Hepatocyte (in vitro differentiated cells): ENCODE measurements around the gene ZNF565. TPM values are rescaled to one million over a fixed set of nuclear protein-coding genes. Genes with fewer than 3 reads are reported as not detected.
"Not testable (repeated sequence)": the region's sequence is repeated elsewhere in the genome, so short reads cannot be mapped to it uniquely, and the experiment has no call there.

Source experiments
- DNase-seq: peaks from one replicate; pipeline ENCODE4 v3.0.0-alpha.2; 2016; ENCODE audit warnings: low spot score
- H2AFZ ChIP-seq: fragments of 200-600 bp; sonication (generic); 2 replicates; pipeline ENCODE4 v1.6.0; 2016; ENCODE audit warnings: antibody characterized with exemption, mild to moderate bottlenecking
- H3K27ac ChIP-seq: fragments of 200-600 bp; sonication (generic); 2 replicates; pipeline ENCODE4 v1.5.1; 2016; ENCODE audit warnings: mild to moderate bottlenecking
- H3K27me3 ChIP-seq: fragments of 200-600 bp; sonication (generic); 2 replicates; pipeline ENCODE4 v1.6.1; 2016
- H3K36me3 ChIP-seq: fragments of 200-600 bp; sonication (generic); replicated peaks from 2 replicates; pipeline ENCODE4 v1.5.1; 2016; ENCODE audit warnings: low read depth; ENCODE audit not compliant: insufficient read depth
- H3K4me1 ChIP-seq: fragments of 200-600 bp; sonication (generic); 2 replicates; pipeline ENCODE4 v1.5.1; 2016; ENCODE audit warnings: mild to moderate bottlenecking, moderate library complexity; ENCODE audit not compliant: insufficient read depth
- H3K4me2 ChIP-seq: fragments of 200-600 bp; sonication (generic); 2 replicates; pipeline ENCODE4 v1.6.0; 2016
- H3K4me3 ChIP-seq: fragments of 200-600 bp; sonication (generic); 2 replicates; pipeline ENCODE4 v1.5.1; 2016; ENCODE audit warnings: mild to moderate bottlenecking
- H3K79me2 ChIP-seq: fragments of 200-600 bp; sonication (generic); 2 replicates; pipeline ENCODE4 v1.6.0; 2017; ENCODE audit warnings: mild to moderate bottlenecking
- H3K9me2 ChIP-seq: fragments of 200-600 bp; sonication (generic); replicated peaks from 2 replicates; pipeline ENCODE4 v1.6.0; 2017; ENCODE audit warnings: mild to moderate bottlenecking; ENCODE audit not compliant: insufficient read depth
- H3K9me3 ChIP-seq: fragments of 200-600 bp; sonication (generic); 2 replicates; pipeline ENCODE4 v1.5.1; 2016; ENCODE audit warnings: low read depth, mild to moderate bottlenecking
- H4K20me1 ChIP-seq: fragments of 200-600 bp; sonication (generic); 2 replicates; pipeline ENCODE4 v1.6.0; 2016; ENCODE audit warnings: mild to moderate bottlenecking; ENCODE audit not compliant: insufficient read depth, poor library complexity, severe bottlenecking
- EZH2 ChIP-seq: fragments of 200-600 bp; sonication (generic); IDR thresholded peaks from 2 replicates; pipeline ENCODE4 v1.6.1; 2016; ENCODE audit warnings: antibody characterized with exemption, mild to moderate bottlenecking, borderline replicate concordance
- EZH2phosphoT487 ChIP-seq: fragments of 200-600 bp; sonication (generic); IDR thresholded peaks from one replicate; pipeline ENCODE4 v1.6.1; 2018; ENCODE audit warnings: antibody characterized with exemption, mild to moderate bottlenecking, low read depth, moderate library complexity; ENCODE audit not compliant: unreplicated experiment, severe bottlenecking
- WGBS: methylation state at CpG from one replicate; pipeline ENCODE4 v1.1.6; 2016; ENCODE audit warnings: low lambda C conversion rate; ENCODE audit errors: missing lambda C conversion rate; 5-methylcytosine and 5-hydroxymethylcytosine counted together
- polyA plus RNA-seq: library from polyadenylated mRNA; unstranded; fragments of >200 nt; fragmentation: Nextera tagmentation; extraction: Ambion mirVana; gene quantifications from 2 replicates; pipeline ENCODE4 v1.2.1, GENCODE V29; 2016
- total RNA-seq: library from RNA; depleted of rRNA; stranded (reverse); fragments of >200 nt; gene quantifications from 2 replicates; pipeline ENCODE4 v1.2.3, GENCODE V29; 2014
- TF ChIP-seq, protein P1 (sequence below): fragments of 200-600 bp; sonication (generic); IDR thresholded peaks from 2 replicates; pipeline ENCODE4 v1.5.1; 2016; ENCODE audit warnings: antibody characterized with exemption, mild to moderate bottlenecking; ENCODE audit not compliant: poor library complexity

ZNF565 gene
- total and polyA plus RNA-seq, 2 experiments from 2014 or later: 3.0 to 8.1 TPM

DNA sequence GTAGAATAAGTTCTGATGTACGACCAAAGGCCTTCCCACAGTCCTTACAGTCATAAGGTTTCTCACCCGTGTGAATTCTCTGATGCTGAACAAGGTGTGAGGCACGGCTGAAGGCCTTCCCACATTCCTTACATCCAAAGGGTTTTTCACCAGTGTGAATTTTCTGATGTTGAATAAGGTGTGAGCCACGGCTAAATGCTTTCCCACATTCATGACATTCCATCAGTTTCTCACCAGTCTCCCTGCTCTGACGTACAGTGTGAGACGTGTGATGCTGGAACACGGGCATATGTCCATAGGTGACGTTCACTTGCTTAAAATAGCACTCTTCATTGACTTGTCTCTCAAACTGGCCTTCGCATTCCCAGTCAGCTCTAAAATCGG lies 31.2 kb downstream of the ZNF565 start:
- TF ChIP-seq, protein P1, sequence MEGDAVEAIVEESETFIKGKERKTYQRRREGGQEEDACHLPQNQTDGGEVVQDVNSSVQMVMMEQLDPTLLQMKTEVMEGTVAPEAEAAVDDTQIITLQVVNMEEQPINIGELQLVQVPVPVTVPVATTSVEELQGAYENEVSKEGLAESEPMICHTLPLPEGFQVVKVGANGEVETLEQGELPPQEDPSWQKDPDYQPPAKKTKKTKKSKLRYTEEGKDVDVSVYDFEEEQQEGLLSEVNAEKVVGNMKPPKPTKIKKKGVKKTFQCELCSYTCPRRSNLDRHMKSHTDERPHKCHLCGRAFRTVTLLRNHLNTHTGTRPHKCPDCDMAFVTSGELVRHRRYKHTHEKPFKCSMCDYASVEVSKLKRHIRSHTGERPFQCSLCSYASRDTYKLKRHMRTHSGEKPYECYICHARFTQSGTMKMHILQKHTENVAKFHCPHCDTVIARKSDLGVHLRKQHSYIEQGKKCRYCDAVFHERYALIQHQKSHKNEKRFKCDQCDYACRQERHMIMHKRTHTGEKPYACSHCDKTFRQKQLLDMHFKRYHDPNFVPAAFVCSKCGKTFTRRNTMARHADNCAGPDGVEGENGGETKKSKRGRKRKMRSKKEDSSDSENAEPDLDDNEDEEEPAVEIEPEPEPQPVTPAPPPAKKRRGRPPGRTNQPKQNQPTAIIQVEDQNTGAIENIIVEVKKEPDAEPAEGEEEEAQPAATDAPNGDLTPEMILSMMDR: no peak
- TF ChIP-seq EZH2phosphoT487 (no peak), EZH2 (no peak)
- no peaks in the 10 kb centered on the region for H3K27me3 ChIP-seq
- H3K9me2 ChIP-seq: no peaks in the 10 kb centered on the region
- H3K27ac ChIP-seq: no peak overlapping the region
- H3K79me2 ChIP-seq: no peaks in the 10 kb centered on the region
- H4K20me1 ChIP-seq: no peaks in the 10 kb centered on the region
- no peak overlapping the region for H3K4me3 ChIP-seq
- WGBS: 88% methylated on average over 10 of the region's 10 CpGs
- no peak overlapping the region for H2AFZ ChIP-seq
- H3K9me3 ChIP-seq: no peaks in the 10 kb centered on the region
- H3K4me1 ChIP-seq: no peaks in the 10 kb centered on the region
- DNase-seq: no peak
- no peak overlapping the region for H3K4me2 ChIP-seq
- H3K36me3 ChIP-seq: no peaks in the 10 kb centered on the region

DNA sequence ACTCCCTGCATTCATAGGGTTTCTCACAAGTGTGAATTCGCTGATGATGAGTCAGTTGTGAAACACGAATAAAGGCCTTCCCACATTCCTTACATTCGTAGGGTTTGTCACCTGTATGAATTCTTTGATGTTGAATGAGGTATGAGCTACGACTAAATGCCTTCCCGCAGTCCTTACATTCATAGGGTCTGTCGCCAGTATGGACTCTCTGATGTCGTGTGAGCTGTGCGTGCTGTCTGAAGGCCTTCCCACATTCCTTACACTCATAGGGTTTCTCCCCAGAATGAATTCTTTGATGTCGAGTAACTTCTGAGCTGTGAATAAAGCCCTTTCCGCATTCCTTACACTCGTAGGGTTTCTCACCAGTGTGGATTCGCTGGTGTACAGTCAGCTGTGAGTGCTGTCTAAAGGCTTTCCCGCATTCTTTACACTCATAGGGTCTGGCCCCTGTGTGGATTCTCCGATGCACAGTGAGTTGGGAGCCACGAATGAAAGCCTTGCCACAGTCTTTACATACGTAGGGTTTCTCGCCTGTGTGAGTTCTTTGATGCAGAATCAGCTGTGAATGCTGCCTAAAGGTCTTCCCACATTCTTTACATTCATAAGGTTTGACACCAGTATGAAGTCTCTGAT lies 31.7 kb downstream of the ZNF565 start:
- no peak overlapping the region for H3K4me2 ChIP-seq
- TF ChIP-seq EZH2: no peak
- no peak for TF ChIP-seq EZH2phosphoT487
- TF ChIP-seq, protein P1: no peak
- H3K36me3 ChIP-seq: no peaks in the 10 kb centered on the region

DNA sequence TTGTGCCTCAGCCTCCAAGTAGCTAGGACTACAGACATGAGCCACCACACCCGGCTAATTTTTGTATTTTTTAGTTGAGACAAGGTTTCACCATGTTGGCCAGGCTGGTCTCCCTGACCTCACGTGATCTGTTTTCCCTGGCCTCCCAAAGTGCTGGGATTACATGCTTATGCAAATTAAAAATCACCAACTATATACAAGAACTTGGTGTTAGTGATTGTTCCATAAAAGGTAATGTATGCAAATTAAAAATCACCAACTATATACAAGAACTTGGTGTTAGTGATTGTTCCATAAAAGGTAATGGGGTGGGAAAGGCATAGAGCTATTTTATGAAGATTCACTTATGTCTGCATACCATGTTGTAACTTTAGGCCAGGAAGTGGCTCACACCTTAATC lies 35.4 kb downstream of the ZNF565 start:
- not testable (repeated sequence) for H3K36me3 ChIP-seq, H3K4me1 ChIP-seq

More for the DNA sequence above, 31.7 kb downstream of the ZNF565 start:
- no peaks in the 10 kb centered on the region for H4K20me1 ChIP-seq
- no peaks in the 10 kb centered on the region for H3K27me3 ChIP-seq
- H3K27ac ChIP-seq: no peak overlapping the region
- DNase-seq: peak; percentile 12
- H3K4me3 ChIP-seq: no peak overlapping the region
- 82% methylated on average over 17 of the region's 17 CpGs for WGBS
- no peaks in the 10 kb centered on the region for H3K4me1 ChIP-seq
- no peaks in the 10 kb centered on the region for H3K9me2 ChIP-seq
- H2AFZ ChIP-seq: no peak overlapping the region
- no peaks in the 10 kb centered on the region for H3K9me3 ChIP-seq
- H3K79me2 ChIP-seq: no peaks in the 10 kb centered on the region

DNA sequence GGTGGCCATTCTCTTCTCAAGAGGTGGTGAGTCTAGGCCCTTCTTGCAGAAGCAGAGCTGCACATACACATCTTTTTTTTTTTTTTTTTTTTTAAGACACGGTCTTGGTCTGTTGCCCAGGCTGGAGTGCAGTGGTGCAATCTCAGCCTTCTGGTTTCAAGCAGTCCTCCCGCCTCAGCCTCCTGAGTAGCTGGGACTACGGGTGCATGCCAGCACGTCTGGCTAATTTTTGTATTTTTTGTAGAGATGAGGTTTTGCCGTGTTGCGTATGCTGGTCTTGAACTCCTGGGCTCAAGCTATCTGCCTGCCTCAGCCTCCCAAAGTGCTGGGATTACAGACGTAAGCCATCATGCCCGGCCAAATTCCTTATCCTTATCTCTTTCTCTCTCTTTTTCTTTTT lies 40.6 kb downstream of the ZNF565 start:
- H3K9me3 ChIP-seq, H2AFZ ChIP-seq, H3K27me3 ChIP-seq, H3K4me3 ChIP-seq, H3K27ac ChIP-seq, DNase-seq, H3K4me2 ChIP-seq, H4K20me1 ChIP-seq, H3K79me2 ChIP-seq, H3K36me3 ChIP-seq, H3K9me2 ChIP-seq: not testable (repeated sequence)
- WGBS: 83% methylated on average over 8 of the region's 8 CpGs
- H3K4me1 ChIP-seq: peaks cover 12% of the 10 kb centered on the region

More for the DNA sequence above, 35.4 kb downstream of the ZNF565 start:
- H3K4me3 ChIP-seq, H2AFZ ChIP-seq, H3K79me2 ChIP-seq, H3K27me3 ChIP-seq, H3K9me2 ChIP-seq, H4K20me1 ChIP-seq, H3K4me2 ChIP-seq, DNase-seq, H3K9me3 ChIP-seq, H3K27ac ChIP-seq: not testable (repeated sequence)
- WGBS: 47% methylated on average over 2 of the region's 2 CpGs
